ENCODE measurements around the gene PTPRN2.
"Not testable (repeated sequence)": the region's sequence is repeated elsewhere in the genome, so short reads cannot be mapped to it uniquely, and the experiment has no call there.

Gene PTPRN2

DNA sequence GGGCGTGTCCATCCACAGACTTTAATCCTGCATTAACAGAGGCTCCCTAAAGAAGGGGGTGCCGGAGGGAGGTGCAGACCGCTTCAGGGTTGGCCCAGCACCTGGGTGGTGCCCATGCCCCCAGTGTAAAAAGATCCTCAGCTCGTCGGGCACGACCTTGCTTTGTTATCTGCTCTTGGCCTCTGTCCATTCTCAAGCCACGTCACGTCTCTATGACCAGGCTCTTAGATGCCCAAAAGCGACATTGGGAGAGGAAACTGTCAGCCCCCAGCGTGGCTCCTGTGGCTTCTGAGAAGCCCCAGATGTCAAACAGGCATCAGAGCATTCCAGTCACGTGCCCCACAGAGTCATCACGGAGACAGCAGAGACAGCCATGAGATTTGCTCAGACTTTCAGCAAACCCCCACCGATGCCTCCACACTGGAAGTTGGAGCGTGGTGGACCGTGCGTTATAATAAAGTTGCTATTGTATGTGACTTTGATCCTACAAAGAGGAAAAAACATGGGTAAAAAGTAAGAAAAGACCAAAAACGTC, 55.5 kb downstream of the PTPRN2 start:
- DNase-seq (ENCODE audit: low read depth): no peak

DNA sequence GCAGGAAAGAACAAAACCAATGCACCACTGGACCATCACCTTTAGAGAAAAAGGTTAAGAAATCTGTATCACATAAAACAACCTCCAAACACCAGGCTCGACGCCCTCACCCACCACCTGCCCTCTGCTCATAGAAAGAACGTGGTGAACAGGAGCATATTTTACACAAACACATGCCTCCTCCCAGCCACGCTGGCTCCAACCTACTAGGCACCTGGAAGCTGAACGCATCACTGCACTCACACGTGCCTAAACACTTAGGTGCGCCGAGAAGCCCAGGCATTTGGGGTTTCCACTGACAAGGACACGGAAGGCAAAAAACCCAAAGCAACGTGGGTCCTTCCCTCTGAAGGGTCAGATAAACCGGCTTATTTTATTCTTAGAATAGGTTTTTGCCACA, 56.0 kb downstream of the PTPRN2 start:
- DNase-seq (ENCODE audit: low read depth): no peak

DNA sequence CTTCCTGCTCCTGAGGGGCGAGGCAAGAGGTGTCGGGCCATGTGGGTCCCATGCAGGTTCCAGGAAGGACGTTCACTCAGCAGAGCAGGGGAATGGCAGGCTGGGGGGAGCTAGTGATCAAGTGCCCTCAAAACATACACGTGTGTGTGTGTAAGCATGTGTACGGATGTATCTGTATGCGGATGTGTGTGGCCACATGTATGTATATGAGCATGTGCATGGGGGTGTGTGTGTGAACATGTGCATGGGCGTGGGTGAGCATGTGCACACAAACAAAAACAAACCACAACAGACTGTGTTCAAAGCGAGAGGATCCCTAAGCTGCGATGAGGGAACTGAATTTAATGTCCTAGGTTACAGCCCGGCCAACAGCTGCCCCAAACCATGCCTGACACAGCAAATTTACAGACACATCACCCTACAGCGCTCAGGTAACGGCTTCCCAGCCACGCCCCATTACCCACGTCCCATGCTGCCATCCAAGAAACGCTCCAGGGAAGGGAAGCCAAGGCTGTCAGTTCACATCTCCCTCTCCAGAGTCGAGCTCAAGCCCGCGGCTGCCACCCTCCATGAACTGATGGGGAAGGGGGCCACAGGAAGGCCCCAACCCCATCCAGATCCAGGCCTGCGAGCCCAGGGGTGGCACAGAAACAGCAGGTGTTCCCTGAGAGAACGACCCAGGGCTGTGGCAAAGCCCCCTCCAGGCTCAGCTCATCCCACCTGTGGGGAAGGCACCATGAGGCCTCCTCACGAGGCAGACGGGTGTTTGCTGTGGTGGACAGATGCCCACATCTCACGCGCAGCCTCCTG, 56.6 kb downstream of the PTPRN2 start:
- DNase-seq (ENCODE audit: low read depth): no peak

DNA sequence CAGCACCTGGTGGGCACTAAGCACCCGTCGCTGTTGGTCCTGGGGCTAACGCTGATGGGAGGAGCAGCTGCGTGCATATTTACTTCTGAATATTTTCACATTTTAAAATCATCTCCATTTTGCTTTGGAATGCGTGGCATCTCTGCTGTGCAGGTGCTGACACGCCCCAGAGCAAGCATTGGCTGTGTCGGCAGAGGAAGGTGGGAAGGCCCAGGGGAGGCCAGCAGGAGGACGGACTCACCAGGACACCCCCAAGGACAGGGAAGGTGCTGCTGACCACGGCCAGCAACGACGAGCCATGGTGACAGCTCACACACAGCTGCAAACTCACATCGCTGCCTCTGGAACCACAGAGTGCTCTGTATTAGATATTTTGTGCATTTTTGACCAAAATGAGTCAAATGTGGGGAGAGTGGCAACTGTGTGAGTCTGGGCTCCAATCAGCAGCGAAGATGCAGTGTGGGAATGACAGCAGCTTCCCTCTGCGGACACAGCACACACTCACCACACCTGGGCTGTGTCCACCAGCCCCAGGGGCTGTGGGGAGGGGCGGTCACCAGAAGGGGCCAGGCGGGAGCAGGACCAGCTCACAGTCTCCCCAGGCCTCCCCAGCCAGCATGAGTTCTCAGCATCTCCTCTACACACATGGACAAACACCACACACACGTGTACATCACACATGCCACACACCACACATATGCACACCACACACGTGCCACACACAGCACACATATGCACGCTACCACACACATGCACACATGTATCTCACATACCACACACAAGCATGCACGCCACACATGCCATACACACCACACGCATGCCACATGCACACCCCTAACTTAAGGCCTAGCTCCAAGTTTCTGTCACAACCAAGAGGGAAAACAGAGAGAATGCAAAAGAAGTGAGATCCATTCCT, 58.2 kb downstream of the PTPRN2 start:
- no peak for DNase-seq (ENCODE audit: low read depth)

DNA sequence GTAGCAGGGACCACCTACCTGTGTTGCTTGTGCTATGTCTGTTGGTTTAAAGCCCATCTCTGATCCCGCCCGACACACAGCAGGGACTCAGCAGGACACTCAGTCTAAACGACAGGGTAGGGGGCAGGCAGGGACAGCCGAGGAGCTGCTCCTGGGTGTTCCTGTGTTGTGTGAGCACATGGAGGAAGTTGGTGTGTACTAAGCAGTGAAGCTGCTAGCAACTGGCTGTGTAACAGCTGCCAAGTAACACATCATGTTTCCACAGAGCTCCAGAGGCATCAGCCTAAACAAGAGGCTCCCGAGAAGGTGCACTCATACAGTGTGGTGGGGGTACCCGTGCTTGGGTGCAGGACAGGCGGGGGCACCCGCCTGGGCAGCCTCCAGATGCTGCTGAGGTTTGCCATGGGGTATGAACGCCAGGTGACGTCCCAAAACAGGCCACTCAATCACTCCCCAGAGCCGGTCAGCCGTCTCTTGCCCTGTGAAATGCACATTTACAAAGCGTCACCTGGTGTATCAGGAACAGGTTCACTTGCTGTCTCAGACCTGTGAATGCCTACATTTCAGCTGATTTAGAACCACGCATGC, 59.6 kb downstream of the PTPRN2 start:
- no peak for DNase-seq (ENCODE audit: low read depth)

DNA sequence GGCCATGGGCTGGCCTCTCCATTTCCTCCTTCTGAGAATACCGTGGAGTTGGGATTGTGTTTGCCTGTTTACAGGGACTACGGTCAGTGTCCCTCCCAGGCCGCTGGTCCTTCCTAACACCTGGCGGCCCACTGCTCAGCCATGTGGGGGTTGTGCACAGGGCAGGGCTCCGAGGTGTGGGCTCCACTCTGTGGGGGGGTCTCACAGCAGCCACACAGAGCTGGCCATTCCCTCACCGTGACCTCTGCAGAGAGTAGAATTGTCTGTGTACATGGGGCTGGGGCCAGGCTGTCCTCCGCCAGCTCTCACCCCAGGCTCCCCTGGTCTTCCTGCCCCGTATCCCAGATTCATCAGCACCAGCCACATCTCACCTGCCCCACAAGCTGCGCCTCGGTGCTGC, 60.1 kb downstream of the PTPRN2 start:
- DNase-seq (ENCODE audit: low read depth): no peak

DNA sequence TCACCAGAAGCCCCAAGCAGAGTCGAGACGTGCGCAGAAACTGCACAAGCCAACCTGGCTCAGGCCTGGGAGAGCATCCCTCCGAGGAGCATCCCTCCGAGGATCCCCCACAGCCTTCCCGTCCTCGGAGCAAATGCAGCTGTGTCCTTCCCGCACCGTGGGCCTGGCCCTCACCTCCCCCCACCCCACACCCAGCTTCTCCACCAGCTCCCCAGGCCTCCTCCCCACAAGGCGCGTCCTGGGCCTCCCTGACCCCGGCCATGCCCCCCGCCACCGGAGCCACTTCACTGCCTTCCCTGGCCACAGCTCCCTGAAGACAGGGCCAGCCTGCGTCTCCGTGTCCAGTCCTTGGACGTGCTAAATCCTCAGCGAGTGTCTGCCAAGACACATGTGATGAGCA, 60.6 kb downstream of the PTPRN2 start:
- DNase-seq (ENCODE audit: low read depth): no peak

DNA sequence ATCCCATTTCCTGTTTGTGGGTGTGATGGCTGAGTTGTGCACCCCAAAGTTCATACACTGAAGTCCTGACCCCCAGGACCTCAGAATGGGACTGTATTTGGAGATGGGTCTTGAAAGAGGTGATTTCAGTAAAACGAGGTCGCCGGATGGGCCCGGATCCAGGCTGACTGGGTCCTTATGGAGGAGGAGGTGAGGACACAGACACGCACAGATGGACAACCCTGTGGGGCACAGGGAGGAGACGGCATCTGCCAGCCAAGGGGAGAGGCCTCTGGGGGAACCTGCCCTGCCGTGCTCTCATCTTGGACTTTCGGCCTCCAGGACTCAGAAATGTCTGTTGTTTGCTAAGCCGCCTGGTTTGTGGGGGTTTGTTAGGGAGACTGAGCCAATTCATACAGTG, 61.1 kb downstream of the PTPRN2 start:
- no peak for DNase-seq (ENCODE audit: low read depth)

DNA sequence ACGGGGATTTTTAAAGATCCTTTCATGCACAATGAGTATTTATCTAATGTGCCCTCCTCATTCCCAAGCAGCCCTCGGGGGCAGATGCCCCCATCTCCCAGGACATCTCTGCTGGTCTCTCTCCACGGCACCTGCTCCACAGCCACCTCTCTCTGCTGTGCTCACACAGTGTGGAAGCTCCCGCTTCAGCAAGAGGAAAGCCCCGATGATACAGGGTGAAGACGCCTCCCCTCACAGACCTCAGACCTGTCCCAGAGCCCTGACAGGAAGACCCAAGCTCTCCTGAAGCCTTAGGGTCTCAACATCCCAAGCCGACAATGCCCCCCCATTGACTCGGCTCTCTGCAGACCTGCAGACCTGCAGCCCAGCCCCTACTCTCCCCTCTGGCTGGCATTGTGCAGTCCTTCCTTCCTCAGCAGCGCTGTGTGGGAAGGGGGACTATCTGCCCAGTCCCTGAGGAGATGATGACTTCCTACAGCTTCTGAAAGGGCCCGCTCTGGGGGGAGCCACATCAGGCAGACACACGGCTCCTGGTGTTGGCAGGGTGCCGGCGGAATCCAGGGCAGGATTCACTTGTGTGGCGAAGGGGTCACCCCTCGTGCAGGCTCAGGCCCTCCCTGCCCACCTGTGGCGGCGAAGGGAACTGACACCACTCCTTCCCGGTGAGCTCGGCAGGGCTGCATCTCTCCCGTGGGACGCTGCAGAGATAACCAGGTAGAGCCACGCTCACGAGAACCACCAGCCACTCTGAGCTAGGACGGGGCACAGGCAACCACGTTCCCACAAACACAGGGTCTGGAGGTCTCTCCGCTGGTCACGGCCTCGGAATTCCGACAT, 61.8 kb downstream of the PTPRN2 start:
- DNase-seq (ENCODE audit: low read depth): no peak

DNA sequence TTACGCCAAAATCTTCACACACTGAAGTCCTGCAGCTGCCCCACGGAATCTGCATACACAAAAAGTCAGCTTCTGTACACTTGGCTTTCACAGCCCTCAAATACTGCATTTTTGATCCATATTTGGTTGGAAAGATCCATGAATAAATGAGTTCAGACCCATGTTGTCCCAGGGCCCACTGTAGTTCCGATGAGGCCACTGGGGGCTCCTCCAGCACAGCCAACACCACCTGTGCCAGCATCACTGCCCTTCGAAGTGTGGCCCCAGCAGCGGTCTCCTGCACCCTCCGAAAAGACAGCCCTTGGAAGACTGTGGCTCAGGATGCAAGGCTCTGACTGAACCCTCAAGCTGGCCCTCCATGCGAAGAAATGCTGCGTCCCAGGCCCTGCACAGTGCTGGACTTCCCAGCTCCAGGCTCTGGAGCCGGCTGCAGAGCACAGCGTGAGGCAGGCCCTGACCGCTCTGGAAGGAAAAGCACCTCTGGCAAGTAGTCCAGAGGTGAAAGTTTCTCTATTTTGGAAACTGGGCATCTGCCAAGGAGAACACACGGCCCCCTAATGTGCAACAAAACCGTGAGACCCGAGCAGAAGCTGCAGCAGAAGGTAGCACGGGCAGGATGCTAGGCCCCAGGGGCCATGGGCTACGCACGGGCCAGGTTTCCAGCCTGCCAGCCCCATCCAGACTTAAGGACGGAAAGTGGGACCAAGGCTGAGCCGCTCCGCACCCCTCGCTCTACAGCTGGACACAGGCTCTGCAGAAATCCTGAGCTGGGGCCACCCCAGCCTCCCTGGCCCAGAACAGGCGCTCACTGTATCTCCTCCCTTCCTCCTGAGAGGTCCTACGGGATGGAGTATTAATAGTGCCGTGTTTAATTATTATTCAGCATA, 62.6 kb downstream of the PTPRN2 start:
- no peak for DNase-seq (ENCODE audit: low read depth)

DNA sequence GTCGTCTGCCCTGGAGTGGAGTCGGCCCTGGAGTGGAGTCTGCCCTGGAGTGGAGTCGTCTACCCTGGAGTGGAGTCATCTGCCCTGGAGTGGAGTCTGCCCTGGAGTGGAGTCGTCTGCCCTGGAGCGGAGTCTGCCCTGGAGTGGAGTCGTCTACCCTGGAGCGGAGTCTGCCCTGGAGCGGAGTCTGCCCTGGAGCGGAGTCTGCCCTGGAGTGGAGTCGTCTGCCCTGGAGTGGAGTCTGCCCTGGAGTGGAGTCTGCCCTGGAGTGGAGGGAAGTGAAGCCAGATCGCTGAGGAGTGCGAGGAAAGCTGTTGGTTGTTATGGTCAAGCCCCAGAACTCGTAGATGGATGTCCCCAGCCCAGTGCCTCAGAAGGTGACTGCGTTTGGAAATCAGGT, 63.3 kb downstream of the PTPRN2 start:
- not testable (repeated sequence) for DNase-seq (ENCODE audit: low read depth)

DNA sequence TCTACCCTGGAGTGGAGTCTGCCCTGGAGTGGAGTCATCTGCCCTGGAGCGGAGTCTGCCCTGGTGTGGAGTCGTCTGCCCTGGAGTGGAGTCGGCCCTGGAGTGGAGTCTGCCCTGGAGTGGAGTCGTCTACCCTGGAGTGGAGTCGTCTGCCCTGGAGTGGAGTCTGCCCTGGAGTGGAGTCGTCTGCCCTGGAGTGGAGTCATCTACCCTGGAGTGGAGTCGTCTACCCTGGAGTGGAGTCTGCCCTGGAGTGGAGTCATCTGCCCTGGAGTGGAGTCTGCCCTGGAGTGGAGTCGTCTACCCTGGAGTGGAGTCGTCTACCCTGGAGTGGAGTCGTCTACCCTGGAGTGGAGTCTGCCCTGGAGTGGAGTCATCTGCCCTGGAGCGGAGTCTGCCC, 63.7 kb downstream of the PTPRN2 start:
- DNase-seq (ENCODE audit: low read depth): not testable (repeated sequence)

DNA sequence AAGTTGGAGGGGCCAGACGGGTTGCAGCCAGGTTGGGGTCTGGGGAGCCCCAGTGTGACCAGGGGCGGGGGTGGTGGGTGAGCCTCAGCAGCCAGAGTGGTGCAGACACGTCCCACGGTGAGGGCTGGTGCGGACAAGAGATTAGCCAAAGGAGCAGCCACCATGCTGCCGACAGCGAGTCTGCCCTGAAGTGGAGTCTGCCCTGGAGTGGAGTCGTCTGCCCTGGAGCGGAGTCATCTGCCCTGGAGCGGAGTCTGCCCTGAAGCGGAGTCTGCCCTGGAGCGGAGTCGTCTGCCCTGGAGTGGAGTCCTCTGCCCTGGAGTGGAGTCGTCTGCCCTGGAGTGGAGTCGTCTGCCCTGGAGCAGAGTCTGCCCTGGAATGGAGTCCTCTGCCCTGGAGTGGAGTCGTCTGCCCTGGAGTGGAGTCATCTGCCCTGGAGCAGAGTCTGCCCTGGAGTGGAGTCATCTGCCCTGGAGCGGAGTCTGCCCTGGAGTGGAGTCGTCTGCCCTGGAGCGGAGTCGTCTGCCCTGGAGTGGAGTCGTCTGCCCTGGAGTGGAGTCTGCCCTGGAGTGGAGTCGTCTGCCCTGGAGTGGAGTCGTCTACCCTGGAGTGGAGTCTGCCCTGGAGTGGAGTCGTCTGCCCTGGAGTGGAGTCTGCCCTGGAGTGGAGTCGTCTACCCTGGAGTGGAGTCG, 64.3 kb downstream of the PTPRN2 start:
- DNase-seq (ENCODE audit: low read depth): not testable (repeated sequence)

DNA sequence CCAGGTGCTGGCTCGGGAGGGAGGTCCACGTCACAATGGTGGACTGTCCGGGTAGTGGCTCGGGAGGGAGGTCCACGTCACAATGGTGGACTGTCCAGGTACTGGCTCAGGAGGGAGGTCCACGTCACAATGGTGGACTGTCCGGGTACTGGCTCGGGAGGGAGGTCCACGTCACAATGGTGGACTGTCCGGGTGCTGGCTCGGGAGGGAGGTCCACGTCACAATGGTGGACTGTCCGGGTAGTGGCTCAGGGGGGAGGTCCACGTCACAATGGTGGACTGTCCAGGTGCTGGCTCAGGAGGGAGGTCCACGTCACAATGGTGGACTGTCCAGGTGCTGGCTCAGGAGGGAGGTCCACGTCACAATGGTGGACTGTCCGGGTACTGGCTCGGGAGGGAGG, 65.8 kb downstream of the PTPRN2 start:
- DNase-seq (ENCODE audit: low read depth): not testable (repeated sequence)

DNA sequence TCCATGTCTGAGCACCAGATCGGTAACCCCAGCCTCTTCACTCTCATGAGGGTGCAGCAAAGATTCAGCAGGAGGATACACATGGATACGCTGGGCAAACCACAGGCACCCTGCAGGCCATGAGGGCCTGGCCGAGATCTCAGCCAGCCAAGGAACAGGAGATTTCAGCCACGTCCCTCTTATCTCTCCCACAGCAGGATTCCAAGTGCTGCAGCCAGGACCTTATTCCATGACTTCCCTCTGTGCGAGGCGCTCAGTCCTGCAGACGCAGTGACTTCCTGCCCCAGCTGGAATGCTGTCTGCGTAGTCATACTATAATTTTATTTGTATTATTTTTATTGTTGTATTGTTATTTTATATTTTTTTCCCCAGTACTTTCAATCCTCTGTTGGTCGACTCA, 66.8 kb downstream of the PTPRN2 start:
- no peak for DNase-seq (ENCODE audit: low read depth)

DNA sequence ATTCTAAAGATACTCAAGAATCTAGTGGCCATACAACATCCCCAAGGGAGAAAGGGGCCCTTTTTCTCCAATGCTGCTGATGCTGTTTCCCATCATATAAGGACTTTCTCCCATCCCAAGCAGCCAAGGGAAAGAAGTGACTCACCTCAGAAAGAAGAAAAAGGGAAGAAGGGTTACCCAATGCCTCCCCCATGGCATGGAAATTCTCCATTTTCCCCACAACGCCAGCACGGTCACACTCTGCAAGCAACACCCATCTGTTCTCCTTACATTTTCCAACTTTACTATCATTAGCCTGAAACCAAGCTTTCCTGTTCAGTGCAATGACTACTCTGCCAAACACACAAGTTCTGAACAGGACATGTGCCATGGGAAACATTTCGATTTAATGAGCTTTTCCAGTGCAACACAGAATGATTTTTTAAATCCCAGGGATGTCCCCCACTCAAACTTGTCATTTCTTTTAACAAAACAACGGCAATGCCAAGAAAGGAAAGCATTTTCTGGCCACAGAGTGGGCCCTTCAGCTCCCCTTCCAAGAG, 67.9 kb downstream of the PTPRN2 start:
- DNase-seq (ENCODE audit: low read depth): no peak

DNA sequence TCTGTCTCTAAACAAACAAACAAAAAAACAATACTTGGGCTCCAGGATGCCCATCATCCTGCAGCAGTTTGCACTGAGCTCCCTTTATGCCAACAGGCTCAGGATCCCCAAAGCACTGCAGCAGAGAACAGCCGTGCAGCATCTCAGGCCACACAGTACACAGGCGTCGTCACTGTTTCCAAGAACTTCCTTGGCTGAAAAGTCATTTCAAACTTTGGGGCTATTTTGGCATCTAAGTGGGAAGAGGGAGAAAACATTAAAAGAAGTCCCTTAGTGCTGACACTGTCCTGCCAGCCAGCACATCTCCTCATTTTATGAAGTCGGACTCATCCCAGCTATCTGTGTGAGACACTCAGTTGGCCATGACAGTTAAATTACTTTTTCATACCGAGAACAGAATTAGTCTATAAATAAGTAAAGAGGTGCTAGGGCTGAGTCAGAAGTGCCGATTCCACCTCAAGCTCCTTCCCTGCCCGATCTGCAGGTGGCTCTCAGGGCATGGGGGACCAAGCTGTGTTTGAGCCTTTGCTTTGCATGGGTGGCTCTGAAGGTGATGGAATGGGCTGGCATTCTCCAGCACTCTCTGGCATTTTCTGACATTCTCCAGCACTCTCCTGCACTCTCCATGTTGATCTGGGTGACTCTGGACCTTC, 68.5 kb downstream of the PTPRN2 start:
- no peak for DNase-seq (ENCODE audit: low read depth)

DNA sequence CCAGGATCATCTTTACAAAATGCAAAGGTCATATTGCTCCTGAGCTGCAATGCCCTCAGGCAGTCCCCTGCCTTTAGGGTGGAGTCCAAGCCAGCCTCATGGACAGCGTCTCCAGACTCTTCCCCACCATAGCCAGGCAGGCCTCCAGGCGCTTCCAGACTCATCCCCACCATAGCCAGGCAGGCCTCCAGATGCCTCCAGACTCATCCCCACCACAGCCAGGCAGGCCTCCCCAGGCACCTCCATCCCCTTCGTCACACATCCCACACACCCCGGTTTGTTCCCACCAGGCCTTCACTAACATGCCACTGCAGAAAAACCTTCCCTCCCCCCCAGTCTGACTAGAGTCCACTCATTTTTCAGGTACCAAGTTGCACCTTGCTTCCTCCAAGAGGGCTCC, 70.1 kb downstream of the PTPRN2 start:
- DNase-seq (ENCODE audit: low read depth): no peak

DNA sequence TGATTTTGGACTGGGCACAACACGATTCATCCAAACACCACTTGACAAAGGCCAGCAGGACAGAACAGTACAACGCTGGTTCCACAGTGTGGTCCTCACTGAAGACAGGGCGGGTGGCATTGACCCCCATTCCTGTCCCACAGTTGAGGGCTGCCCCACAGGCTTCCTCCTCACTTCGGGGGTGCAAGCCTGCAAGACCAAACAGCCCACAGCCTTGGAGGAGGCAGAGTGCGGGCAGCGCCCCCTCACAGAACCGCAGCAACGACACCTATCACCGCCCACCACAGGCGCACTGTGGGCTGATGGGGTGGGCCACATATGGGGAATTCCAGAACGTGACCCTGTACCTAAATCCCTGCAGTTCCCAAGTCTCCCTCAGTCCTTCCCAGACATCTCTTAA, 70.6 kb downstream of the PTPRN2 start:
- no peak for DNase-seq (ENCODE audit: low read depth)
